ENCODE measurements around the gene PELI2.

PELI2 gene

DNA sequence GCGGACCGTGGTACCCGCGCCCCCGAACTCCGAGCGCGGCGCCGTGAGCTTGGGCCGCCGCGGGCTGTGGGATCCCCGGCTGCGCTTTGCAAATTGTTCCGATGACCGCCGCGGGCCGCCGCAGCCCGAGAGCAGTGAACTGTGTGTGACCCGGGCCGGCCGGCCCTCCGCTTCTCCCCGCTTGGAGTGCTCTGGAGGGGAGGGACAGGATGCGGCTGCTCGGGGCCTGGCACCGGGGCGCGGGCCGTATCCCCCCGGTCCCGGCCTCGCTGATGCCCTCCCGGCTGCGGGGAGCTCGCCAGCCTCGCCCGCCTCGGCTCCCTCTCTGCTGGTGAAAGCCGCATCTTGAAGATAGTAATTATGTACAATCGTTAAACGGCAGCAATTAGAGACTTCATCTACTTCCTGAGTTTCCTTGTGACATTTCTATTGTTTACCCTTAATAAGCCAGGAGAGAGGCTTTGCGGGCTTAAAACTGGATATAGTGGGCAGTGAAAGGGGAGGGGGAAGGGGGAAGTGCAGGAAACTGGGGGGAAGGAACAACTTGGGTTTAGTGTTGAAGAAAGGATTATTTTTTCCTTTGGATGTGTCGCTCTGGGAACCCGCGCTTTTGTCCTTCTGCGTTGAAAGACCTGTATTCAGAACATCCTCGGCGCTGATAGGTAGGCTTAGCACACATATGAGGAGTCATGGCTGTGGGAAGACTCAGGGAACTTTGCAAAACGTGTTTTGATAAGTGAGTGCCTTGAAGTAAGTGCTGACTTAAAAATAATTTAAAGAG lies 1.2 kb downstream of the PELI2 start:
- DNase-seq = peak in 1 of 2 donors; percentile 10

GRCh38 chr14:56120091-56120691 lies 2.0 kb downstream of the PELI2 start:
- peak in 1 of 2 donors; percentile 26 for DNase-seq

GRCh38 chr14:56121816-56122215 lies 3.6 kb downstream of the PELI2 start:
- no peak for DNase-seq

- DNase-seq = no peak
Measured at GRCh38 chr14:56122301-56122700, 4.1 kb downstream of the PELI2 start.

DNA sequence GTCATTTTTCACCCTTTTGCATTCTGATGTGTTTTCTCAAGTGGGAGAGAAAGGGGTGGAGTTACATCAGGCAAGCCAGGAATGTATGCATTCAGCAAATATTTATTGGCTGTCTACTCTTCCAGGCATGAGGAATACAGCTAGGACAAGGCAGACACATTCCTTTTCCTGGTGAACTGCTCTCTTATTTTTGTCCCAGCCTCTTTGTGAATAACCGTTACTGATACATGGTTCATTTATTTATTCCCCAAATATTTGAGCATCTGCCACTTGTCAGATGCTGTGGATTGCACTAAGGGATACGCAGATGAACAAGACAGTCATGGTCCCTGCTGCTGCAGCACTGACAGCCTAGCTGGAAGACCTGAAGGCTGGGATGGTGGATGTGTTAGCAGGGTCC lies 6.1 kb downstream of the PELI2 start:
- DNase-seq = no peak

- DNase-seq = no peak
Measured at GRCh38 chr14:56125772-56126636, 7.8 kb downstream of the PELI2 start.

DNA sequence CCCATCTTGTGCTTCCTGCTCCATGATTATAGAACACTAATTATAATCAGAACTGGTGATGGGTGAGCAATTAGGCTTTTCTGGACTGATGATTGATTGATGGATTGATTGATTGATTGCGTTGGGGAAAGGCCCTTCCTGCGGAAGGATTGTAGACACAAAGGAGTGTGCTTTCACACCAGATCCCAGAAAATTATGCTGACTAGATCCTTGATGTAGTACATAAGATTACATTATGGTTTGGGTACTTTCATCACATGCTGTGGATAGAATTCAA lies 8.4 kb downstream of the PELI2 start:
- DNase-seq = no peak

DNA sequence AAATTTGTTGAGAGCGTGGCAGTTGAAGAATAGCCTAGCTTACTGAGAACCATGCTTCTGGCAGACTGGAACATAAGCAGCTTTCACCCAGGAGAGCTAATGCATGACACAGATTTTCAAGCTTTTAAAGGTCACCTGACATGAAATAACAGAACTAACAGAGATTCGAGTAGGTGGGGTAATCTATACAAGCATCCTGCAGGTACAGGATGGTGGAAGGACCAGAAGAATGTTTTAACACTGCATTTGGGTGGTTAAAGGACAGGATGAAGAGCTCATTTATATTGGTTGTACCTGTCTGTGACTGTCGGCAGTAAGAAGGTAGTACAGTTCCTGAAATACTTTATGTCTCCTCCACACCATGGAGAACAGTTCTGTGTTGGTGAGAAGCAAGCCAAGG lies 8.9 kb downstream of the PELI2 start:
- no peak for DNase-seq

GRCh38 chr14:56129092-56129491 lies 10.9 kb downstream of the PELI2 start:
- no peak for DNase-seq

- no peak for DNase-seq
Measured at GRCh38 chr14:56129933-56130332, 11.7 kb downstream of the PELI2 start.

GRCh38 chr14:56131004-56131864 lies 13.0 kb downstream of the PELI2 start:
- no peak for DNase-seq

DNA sequence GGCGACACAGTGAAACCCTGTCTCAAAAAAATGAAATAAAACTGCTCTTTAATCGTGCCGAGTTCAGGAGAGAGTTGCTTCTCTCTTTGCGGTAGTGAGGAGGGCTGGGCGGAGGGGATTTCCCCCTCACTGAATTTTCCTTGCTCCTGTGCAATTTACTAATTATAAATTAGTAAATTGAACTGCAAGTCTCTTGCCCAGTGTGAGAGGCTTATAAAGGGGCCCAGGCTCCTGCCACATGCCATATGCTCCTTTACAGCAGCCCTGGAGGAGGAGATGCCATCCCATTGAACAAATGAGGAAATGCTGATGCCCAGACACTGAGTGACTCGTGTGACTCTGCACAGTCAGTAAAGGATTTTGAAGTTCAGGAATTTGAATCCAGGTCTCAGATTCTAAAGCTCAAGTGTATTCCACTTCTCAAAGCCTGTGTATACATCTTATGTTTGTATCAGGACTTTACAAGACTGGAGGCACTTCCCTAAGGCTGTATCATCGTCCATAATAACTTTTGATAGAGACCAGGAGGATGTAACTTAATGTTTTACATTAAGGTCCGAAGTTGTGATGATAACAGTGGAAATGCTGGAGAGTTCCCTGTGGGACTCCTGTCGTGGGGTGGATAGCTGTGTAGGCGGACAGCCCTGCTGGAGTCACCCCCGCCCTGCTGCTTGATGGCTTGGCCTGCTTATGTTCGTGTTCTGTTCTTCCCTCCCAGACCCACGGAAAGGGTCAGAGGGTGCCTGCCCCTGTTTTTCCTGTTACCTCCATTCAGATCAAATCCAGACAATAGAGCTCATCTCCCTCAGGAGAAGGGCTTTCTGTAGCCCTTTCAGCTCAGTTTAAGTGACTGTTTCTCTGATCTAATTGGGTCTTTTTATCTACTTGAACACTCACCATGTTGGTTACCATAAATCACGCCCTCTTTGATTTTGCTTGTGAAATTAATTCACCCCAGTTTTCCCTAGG lies 13.9 kb downstream of the PELI2 start:
- no peak for DNase-seq

- DNase-seq = no peak
Measured at GRCh38 chr14:56133547-56133946, 15.3 kb downstream of the PELI2 start.

DNA sequence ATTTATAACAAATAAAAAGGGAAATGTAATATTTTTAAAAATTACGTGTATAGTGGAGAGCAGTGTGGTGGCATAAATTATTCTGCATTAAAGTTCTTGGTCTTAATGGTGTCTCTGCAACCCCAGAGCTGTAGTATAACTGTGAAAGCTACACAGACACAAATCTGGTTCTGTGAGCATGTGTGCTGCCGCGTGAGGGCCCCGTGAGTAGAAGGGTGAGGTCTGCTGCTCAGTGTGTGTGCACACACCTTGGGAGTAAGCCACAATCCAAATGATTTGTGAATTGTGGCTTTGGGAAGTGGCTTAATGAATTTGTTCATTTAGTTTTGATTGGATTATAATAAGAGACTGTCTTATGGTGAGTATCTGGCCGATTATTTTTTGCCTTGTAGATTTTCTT lies 16.8 kb downstream of the PELI2 start:
- no peak for DNase-seq

DNA sequence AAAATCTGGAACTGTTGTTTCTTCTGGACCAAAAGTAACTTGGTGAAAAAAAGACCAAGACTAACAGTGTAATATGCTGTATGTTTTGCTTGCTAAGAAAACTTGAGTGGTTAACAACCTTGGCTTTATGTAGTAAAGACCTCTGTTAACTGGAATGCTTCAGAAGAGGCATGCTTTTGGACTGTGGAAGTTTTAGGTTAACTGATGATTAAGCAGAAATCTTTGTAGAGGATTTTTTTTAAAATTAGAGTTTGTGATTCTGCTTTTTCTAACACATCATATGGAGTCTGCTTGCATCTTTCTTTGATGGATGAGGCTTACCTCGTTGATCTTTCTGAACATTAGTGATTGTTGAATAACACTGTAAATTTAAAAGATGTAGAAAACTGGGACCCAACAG lies 17.5 kb downstream of the PELI2 start:
- DNase-seq = no peak

GRCh38 chr14:56136571-56137452 lies 18.6 kb downstream of the PELI2 start:
- no peak for DNase-seq

GRCh38 chr14:56137453-56137807 lies 19.2 kb downstream of the PELI2 start:
- DNase-seq = no peak

GRCh38 chr14:56137849-56138248 lies 19.6 kb downstream of the PELI2 start:
- no peak for DNase-seq

DNA sequence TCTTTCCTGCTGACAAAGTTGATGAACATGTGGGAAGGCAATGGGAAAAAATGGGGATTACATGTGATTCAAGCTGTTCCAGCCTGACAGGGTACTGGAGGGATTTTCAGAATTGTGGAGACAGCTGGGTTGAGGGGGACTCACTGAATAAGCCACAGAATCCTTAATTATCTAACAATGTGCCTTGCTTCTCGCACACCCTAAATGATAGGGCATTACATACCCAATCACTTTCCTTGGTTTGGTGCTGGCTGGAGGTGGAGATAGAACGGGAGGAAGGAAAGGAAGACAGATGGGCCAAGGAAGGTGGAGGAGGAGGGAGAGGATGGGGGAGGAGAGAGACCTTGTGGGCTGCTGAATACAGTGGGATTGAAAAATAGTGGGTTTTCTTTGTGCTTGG lies 20.7 kb downstream of the PELI2 start:
- DNase-seq = no peak

DNA sequence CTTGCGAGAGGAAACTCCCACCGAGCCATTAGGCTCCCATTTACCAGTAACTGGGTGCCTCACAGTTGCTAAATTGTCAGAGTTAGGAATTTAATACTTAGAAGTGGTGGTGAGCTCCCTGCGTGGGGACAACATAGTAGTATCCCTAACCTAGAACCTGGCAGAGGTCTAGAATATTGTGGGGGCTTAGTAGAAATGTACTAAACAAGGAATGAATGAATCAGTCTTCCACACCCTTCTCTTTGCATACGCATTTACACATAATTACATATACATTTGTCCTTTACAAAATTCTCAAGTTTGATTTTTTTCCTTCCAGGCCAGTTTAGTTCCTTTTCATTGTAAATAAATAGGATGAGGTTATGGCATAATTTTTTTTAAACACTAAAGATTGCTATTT lies 24.1 kb downstream of the PELI2 start:
- no peak for DNase-seq

DNA sequence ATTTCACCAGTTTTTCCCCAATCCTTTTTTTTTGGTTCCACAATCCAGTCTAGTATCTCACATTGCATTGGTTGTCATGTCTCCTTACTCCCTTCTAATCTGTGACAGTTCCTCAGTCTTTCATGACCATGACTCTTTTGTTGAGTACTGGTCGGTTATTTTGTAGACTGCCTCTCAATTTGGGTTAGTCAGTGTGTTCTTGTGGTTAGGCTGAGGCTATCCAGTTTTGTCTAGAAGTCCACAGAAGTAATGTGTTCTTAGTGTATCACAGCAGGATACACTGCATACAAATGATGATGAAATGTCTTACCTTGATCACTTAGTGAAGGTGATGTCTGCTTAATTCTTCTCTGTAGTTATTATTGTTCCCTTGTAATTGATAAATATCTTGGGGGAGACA lies 24.8 kb downstream of the PELI2 start:
- no peak for DNase-seq
